SK-N-MC (cell line): Measurements from ENCODE around the gene SLC9A4.

Experiments used
- DNase-seq: peaks from one replicate; pipeline ENCODE4 v3.0.0-alpha.2; 2011; ENCODE audit warnings: low read depth, low spot score
- H3K27ac ChIP-seq: fragments of 200-600 bp; sonication (generic); 2 replicates; pipeline ENCODE4 v1.5.1; 2016; ENCODE audit warnings: mixed run types
- H3K36me3 ChIP-seq: fragments of 200-600 bp; sonication (generic); 2 replicates; pipeline ENCODE4 v1.6.1; 2017; ENCODE audit warnings: antibody characterized with exemption, low read length, mixed read lengths; ENCODE audit not compliant: insufficient read depth
- H3K4me3 ChIP-seq: fragments of 200-600 bp; sonication (generic); 2 replicates; pipeline ENCODE4 v1.5.1; 2016
- H3K9ac ChIP-seq: fragments of 200-600 bp; sonication (generic); 2 replicates; pipeline ENCODE4 v1.8.0; 2017; ENCODE audit warnings: mixed run types, mixed read lengths; ENCODE audit not compliant: insufficient read length
- H3K9me3 ChIP-seq: fragments of 200-600 bp; sonication (generic); 2 replicates; pipeline ENCODE4 v1.6.1; 2017; ENCODE audit warnings: low read depth, mild to moderate bottlenecking, antibody characterized with exemption, low read length, moderate library complexity, mixed read lengths
- EZH2 ChIP-seq: fragments of 200-600 bp; sonication (generic); IDR thresholded peaks from one replicate; pipeline ENCODE4 v1.6.1; 2017; ENCODE audit warnings: antibody characterized with exemption
- FOXP2 ChIP-seq: optimal IDR thresholded peaks from 2 replicates; pipeline ENCODE3; 2011; ENCODE audit warnings: mild to moderate bottlenecking, moderate library complexity; ENCODE audit not compliant: insufficient read depth; ENCODE audit errors: extremely low read length, control extremely low read depth
- POLR2AphosphoS5 ChIP-seq: IDR thresholded peaks from 2 replicates; pipeline ENCODE4 v1.6.1; 2012; ENCODE audit warnings: mild to moderate bottlenecking, low read depth, low read length, borderline replicate concordance

Gene SLC9A4

DNA sequence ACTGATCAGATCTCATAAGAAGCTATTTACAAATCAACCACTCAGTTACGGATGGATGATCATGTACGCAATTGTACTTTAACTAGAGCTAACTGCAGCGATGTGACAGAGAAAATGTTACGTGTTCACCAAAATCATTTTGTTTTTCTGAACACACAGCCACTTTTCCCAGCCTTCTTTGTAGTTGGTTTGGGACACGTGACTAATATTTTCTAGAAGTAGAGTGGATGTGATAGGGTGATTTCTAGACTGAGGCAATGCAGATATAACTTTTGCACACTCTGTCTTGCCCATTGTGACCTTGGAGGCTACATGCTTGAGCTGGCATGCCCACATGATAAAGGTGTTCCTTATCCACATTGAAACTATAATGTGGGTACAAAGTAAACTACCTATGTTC, 9.9 kb upstream of the SLC9A4 start:
- Histone ChIP-seq H3K9ac (no peak overlapping the region), H3K4me3 (no peak overlapping the region), H3K27ac (no peak overlapping the region), H3K9me3 (no peaks in the 10 kb centered on the region), H3K36me3 (no peaks in the 10 kb centered on the region)
- no peak for DNase-seq
- TF ChIP-seq EZH2 (no peak), FOXP2 (no peak), POLR2AphosphoS5 (no peak)

DNA sequence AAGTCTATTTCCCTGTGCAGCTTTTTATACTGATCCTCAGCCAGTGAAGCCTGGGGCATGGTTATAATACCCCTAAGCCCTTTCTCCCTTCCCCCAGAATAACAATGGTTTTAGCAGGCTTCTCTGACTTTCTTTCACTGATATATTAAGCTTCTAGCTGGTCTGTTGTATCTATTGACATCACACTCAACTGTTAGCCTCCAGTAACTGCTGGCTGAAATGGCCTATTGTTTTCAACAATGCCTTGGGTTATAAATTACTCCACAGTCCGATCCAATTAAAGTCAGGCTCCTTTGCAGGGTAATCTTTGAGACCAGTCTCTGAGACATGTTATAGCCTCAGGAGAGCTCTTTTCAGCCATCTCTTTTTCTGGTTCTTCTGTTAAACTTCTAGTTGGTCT, 2.9 kb upstream of the SLC9A4 start:
- H3K4me3 ChIP-seq, result no peak overlapping the region
- TF ChIP-seq POLR2AphosphoS5 (no peak), EZH2 (no peak), FOXP2 (no peak)
- no peak overlapping the region for H3K27ac ChIP-seq
- H3K9me3 ChIP-seq, result no peaks in the 10 kb centered on the region
- H3K9ac ChIP-seq, result no peak overlapping the region
- no peaks in the 10 kb centered on the region for H3K36me3 ChIP-seq
- no peak for DNase-seq

DNA sequence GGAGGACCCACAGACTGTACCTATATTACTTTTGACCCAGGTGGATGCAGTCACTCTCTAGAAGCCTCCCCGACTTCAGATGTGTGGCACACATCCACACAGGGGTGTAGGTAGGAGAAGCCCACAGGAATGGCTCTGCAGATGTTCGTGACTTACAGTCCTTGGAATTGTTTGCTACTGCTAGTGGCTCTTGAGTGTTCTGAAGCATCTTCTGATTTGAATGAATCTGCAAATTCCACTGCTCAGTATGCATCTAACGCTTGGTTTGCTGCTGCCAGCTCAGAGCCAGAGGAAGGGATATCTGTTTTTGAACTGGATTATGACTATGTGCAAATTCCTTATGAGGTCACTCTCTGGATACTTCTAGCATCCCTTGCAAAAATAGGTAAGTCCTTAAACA, 605 bp downstream of the SLC9A4 start:
- Histone ChIP-seq H3K9ac (no peak overlapping the region), H3K27ac (no peak overlapping the region), H3K4me3 (no peak overlapping the region), H3K9me3 (no peaks in the 10 kb centered on the region), H3K36me3 (no peaks in the 10 kb centered on the region)
- no peak for TF ChIP-seq POLR2AphosphoS5
- TF ChIP-seq FOXP2, result no peak
- TF ChIP-seq EZH2, result no peak
- no peak for DNase-seq

DNA sequence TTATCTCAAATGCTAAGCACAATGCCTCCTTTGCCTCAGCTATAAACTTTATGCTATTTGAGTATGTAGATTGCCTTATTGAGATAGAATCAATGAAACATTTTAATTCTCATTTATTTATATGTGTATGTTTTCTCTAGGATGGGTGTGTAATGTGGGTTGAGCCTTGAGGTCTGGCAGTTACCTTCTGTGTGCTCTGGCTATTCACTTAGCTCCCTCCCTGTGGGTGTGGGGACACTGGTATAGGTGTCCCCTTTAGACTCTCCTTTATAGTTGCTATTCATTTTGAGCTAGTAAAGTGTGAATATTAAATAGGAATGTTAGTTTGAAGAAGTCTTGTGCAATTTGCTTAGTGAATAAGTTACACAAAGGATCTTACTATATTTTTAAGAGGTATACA, 1.8 kb downstream of the SLC9A4 start:
- H3K9ac ChIP-seq, result no peak overlapping the region
- H3K36me3 ChIP-seq, result no peaks in the 10 kb centered on the region
- TF ChIP-seq FOXP2, result no peak
- no peak for TF ChIP-seq EZH2
- TF ChIP-seq POLR2AphosphoS5, result no peak

DNA sequence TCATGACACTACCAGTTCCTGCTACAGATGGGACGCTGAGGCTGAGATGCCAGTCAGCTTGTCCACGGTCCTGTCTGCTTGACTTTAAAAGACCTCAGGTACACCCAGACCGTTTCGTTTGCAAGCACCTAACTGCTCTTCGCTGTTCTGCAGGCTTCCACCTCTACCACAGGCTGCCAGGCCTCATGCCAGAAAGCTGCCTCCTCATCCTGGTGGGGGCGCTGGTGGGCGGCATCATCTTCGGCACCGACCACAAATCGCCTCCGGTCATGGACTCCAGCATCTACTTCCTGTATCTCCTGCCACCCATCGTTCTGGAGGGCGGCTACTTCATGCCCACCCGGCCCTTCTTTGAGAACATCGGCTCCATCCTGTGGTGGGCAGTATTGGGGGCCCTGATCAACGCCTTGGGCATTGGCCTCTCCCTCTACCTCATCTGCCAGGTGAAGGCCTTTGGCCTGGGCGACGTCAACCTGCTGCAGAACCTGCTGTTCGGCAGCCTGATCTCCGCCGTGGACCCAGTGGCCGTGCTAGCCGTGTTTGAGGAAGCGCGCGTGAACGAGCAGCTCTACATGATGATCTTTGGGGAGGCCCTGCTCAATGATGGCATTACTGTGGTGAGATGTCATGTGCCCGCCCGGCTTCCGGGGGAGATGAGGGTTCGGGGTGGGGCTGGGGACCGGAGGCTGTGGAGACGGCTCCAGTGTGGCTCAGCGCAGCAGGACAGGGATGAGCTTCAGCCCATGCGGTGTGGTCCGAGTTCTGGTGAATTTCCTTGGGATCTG, 5.9 kb downstream of the SLC9A4 start:
- H3K4me3 ChIP-seq, result no peak overlapping the region
- no peak overlapping the region for H3K9ac ChIP-seq
- no peak for DNase-seq
- H3K27ac ChIP-seq, result no peak overlapping the region
- H3K36me3 ChIP-seq, result no peaks in the 10 kb centered on the region
- TF ChIP-seq FOXP2, result no peak
- no peak for TF ChIP-seq EZH2
- TF ChIP-seq POLR2AphosphoS5, result no peak
- H3K9me3 ChIP-seq, result no peaks in the 10 kb centered on the region

More for the DNA sequence above, 1.8 kb downstream of the SLC9A4 start:
- Histone ChIP-seq H3K9me3 (no peaks in the 10 kb centered on the region), H3K4me3 (no peak overlapping the region), H3K27ac (no peak overlapping the region)
- no peak for DNase-seq

DNA sequence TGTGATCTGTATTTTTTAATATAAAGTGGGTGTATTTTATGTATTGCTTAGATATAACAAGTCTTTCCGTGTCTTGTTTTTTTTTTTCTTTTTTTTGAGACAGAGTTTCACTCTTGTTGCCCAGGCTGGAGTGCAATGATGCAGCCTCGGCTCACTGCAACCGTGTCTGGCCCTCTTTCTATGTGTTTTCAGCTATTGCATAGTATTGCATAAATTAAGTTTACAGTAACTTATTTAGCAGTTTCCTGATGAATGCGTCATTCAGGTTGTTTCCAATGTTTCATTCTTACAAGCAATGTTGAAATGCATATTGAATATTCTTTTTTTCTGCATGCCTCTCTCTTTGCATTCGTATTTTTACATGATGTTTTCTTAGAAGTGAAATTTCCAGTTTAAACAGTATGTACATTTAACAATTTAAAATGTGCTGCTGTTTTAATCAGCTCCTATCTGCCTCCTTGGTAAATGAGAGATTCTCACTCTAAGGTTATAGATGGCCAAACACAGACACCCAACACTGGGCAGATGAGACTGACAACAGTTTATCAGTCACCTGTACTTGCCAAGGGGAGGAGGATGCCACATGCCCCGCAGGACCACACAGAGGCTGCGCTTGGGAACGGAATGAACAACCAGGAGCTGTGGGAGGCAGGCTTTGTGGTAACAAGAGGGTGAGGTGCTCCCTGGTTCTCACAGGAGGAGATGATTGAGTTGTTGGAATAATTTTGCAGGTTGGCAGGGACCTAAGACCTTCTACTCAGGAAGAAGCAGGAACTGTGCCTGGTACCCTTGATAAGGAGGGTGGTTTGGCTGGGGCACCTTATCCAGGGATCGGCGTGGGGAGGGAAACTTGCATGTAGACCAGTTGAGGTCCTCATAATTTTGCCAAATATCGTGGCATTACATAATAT, 7.5 kb downstream of the SLC9A4 start:
- H3K36me3 ChIP-seq, result no peaks in the 10 kb centered on the region
- H3K4me3 ChIP-seq, result no peak overlapping the region
- TF ChIP-seq POLR2AphosphoS5 (no peak), EZH2 (no peak), FOXP2 (no peak)
- no peak overlapping the region for H3K9ac ChIP-seq
- no peak for DNase-seq
- no peak overlapping the region for H3K27ac ChIP-seq
- H3K9me3 ChIP-seq, result no peaks in the 10 kb centered on the region

DNA sequence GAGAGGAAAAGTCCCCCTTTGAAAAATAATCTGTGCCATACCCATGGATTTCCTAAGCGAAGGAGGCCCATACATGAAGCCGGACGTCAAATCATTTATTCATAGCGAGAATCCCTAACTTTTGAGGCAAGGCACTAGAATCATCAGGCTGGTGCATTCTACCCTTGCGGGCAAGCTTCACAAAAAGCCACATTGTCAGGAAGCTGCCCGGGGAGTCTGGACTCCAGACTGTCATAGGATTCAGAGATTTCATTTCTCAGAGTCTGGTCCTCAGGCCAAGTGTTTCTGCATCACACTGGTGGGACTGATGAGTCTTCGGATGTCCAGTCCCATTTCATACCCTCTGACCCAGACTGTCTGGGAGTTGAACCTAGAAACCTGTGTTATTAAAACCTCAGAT, 8.9 kb downstream of the SLC9A4 start:
- H3K9me3 ChIP-seq, result no peaks in the 10 kb centered on the region
- no peak for DNase-seq
- H3K27ac ChIP-seq, result no peak overlapping the region
- TF ChIP-seq POLR2AphosphoS5 (no peak), EZH2 (no peak), FOXP2 (no peak)
- H3K9ac ChIP-seq, result no peak overlapping the region
- H3K4me3 ChIP-seq, result no peak overlapping the region
- no peaks in the 10 kb centered on the region for H3K36me3 ChIP-seq

DNA sequence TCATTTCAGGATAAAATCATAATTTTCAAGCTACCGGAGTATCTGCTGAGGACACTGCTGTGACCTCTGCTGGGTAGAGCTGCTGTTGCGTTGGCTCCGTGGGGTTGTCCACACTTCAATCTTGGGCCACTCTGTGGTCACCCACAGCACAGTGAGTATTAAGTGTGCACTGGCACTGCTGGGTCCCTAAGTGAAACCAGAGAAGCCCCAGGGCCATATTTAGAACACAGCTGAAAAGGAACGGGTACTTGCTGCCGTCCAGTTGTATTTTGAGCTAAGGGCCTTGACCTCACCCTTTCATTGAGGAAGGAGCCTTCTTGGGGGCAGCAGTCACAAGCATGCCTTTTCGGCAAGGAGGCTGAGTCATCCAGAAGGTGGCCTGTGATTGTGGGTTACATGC, 10.1 kb downstream of the SLC9A4 start:
- no peak for DNase-seq
- no peak overlapping the region for H3K27ac ChIP-seq
- no peak overlapping the region for H3K9ac ChIP-seq
- no peaks in the 10 kb centered on the region for H3K36me3 ChIP-seq
- no peak overlapping the region for H3K4me3 ChIP-seq
- no peaks in the 10 kb centered on the region for H3K9me3 ChIP-seq
- no peak for TF ChIP-seq POLR2AphosphoS5
- no peak for TF ChIP-seq FOXP2
- TF ChIP-seq EZH2, result no peak
